Tibial nerve (tissue), 3 donors: ENCODE data around the gene ZNG1A.
"Not testable (repeated sequence)": the region's sequence is repeated elsewhere in the genome, so short reads cannot be mapped to it uniquely, and the experiment has no call there.

ENCODE experiments used
- POLR2A ChIP-seq, 2 donors: fragments of 450-650 bp; IDR thresholded peaks; one replicate each; pipeline ENCODE4 v1.6.1; 2017; ENCODE audit warnings: antibody characterized with exemption in 2 of 2, mild to moderate bottlenecking in 2 of 2, moderate library complexity in 2 of 2
- TF ChIP-seq, protein P1 (sequence below), 5 experiments: fragments of 200-600 bp in 3 of 5; fragments of 450-650 bp in 2 of 5; sonication (generic) in 3 of 5; IDR thresholded peaks; one replicate each; pipeline ENCODE4 v1.5.1; 2016 to 2019; ENCODE audit warnings: antibody characterized with exemption in 5 of 5, mild to moderate bottlenecking in 3 of 5, moderate library complexity in 2 of 5

DNA sequence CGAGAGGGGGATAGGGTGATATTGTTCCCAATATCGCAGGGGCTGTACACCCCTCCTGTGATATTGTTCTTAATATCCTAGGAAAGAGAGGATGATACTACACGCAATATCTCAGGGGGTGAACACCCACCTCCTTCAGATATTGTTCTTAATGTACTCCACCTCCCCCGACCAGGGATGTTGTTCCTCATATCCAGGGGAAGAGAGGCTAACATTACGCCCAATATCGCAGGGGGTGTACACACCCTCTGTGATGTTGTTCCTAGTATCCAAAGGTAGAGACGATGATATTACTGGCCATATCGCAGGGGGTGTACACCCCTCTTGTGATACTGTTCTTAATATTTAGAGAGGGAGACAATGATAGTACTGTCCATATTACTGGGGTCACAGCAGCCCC, 72.9 kb downstream of the ZNG1A start:
- TF ChIP-seq, protein P1, sequence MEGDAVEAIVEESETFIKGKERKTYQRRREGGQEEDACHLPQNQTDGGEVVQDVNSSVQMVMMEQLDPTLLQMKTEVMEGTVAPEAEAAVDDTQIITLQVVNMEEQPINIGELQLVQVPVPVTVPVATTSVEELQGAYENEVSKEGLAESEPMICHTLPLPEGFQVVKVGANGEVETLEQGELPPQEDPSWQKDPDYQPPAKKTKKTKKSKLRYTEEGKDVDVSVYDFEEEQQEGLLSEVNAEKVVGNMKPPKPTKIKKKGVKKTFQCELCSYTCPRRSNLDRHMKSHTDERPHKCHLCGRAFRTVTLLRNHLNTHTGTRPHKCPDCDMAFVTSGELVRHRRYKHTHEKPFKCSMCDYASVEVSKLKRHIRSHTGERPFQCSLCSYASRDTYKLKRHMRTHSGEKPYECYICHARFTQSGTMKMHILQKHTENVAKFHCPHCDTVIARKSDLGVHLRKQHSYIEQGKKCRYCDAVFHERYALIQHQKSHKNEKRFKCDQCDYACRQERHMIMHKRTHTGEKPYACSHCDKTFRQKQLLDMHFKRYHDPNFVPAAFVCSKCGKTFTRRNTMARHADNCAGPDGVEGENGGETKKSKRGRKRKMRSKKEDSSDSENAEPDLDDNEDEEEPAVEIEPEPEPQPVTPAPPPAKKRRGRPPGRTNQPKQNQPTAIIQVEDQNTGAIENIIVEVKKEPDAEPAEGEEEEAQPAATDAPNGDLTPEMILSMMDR (IDR thresholded peaks at IDR 0.05) = not testable (repeated sequence)
- not testable (repeated sequence) for TF ChIP-seq POLR2A (IDR thresholded peaks at IDR 0.05)
